K562 (cell line): ENCODE measurements around the gene CMIP. TPM values are rescaled to one million over a fixed set of nuclear protein-coding genes. Genes with fewer than 3 reads are reported as not detected.
A peak's percentile ranks its signal among the peaks of the same experiment; 100 is the strongest.
"Not testable (repeated sequence)": the region's sequence is repeated elsewhere in the genome, so short reads cannot be mapped to it uniquely, and the experiment has no call there.

Experiments
- ATAC-seq: fragments of 200-7000 bp; cut with Tn5 transposase; 3 replicates; pipeline ENCODE4 v1.9.1; 2020; ENCODE audit warnings: moderate library complexity
- BruUV-seq: library from RNA; stranded (reverse); fragments of 400-500 nt; replicated peaks from 2 replicates; lab custom pipeline; 2021; lab: Mats Ljungman, UMichigan
- CTCF ChIA-PET: fragments of 300-600 bp; formaldehyde crosslinking; extraction: SDS; loops from one replicate; lab custom pipeline; 2021; ENCODE audit warnings: low intra/inter-chr PET ratio; lab: Yijun Ruan, JAX
- POLR2A ChIA-PET: fragments of 300-600, 350-650 bp; sonication (Branson Sonifier 250); formaldehyde crosslinking; extraction: SDS; loops from one replicate; lab custom pipeline; 2021; ENCODE audit warnings: antibody characterized with exemption, inconsistent platforms; lab: Yijun Ruan, JAX
- DNase-seq, 4 experiments: peaks; one replicate each; pipeline versions ENCODE4 v3.0.0 to v3.0.0-alpha.2; 2011 to 2018; ENCODE audit warnings: low spot score in 3 of 4, mixed read lengths in 3 of 4; ENCODE audit errors: extremely low read depth in 1 of 4
- FAIRE-seq: peaks from 2 replicates; lab custom pipeline; 2011; peaks lifted over from hg19 to GRCh38; lab: Jason Lieb, UNC
- H2AFZ ChIP-seq: 2 replicates; pipeline ENCODE4 v1.6.0; 2011; ENCODE audit warnings: low read depth, low read length, control low read depth, inconsistent platforms
- H3K27ac ChIP-seq: fragments of 200-600 bp; 3 replicates; pipeline ENCODE4 v1.8.0; 2011; ENCODE audit warnings: low read depth, mild to moderate bottlenecking, control low read depth, inconsistent platforms, low read length, moderate library complexity, mixed read lengths; ENCODE audit errors: extremely low read depth
- H3K27me3 ChIP-seq, 2 experiments: fragments of 300-600 bp in 1 of 2; 2 replicates in 1 of 2; 3 replicates in 1 of 2; pipeline versions ENCODE4 v1.6.0 to v1.8.0; 2011; ENCODE audit warnings: inconsistent platforms in 2 of 2, low read length in 2 of 2, mild to moderate bottlenecking in 1 of 2, mixed read lengths in 1 of 2, moderate library complexity in 1 of 2; ENCODE audit not compliant: control insufficient read depth in 2 of 2, insufficient read depth in 2 of 2
- H3K36me3 ChIP-seq: fragments of 300-600 bp; 3 replicates; pipeline ENCODE4 v1.8.0; 2011; ENCODE audit warnings: mild to moderate bottlenecking, low read length, inconsistent platforms; ENCODE audit not compliant: control insufficient read depth, insufficient read depth
- H3K4me1 ChIP-seq, 2 experiments: fragments of 200-600 bp in 1 of 2; replicated peaks in 1 of 2; 2 replicates in 1 of 2; 3 replicates in 1 of 2; pipeline versions ENCODE4 v1.5.1 to v1.8.0; 2011; ENCODE audit warnings: inconsistent platforms in 2 of 2, low read length in 2 of 2, mild to moderate bottlenecking in 1 of 2, mixed read lengths in 1 of 2, moderate library complexity in 1 of 2; ENCODE audit not compliant: control insufficient read depth in 2 of 2, insufficient read depth in 2 of 2
- H3K4me2 ChIP-seq: 2 replicates; pipeline ENCODE4 v1.6.1; 2011; ENCODE audit warnings: low read length, control low read depth, inconsistent platforms, mixed read lengths; ENCODE audit not compliant: insufficient read depth
- H3K4me3 ChIP-seq: fragments of 200-600 bp; sonication (generic), shearing (Covaris generic); 2 replicates; pipeline ENCODE4 v1.5.1; 2016; ENCODE audit warnings: control low read depth, inconsistent platforms
- H3K79me2 ChIP-seq: fragments of 200-600 bp; 3 replicates; pipeline ENCODE4 v1.8.0; 2011; ENCODE audit warnings: low read length, inconsistent platforms; ENCODE audit not compliant: control insufficient read depth, insufficient read depth
- H3K9ac ChIP-seq, 2 experiments: 2 replicates each; pipeline versions ENCODE4 v1.6.0 to v1.6.1; 2011; ENCODE audit warnings: low read depth in 2 of 2, low read length in 2 of 2, control low read depth in 1 of 2, inconsistent platforms in 1 of 2, mild to moderate bottlenecking in 1 of 2, mixed read lengths in 1 of 2; ENCODE audit not compliant: insufficient read depth in 1 of 2
- H3K9me1 ChIP-seq: one replicate; pipeline ENCODE4 v1.6.0; 2011; ENCODE audit warnings: inconsistent platforms, mild to moderate bottlenecking, low read length, moderate library complexity; ENCODE audit not compliant: control insufficient read depth, insufficient read depth
- H3K9me3 ChIP-seq: replicated peaks from 2 replicates; pipeline ENCODE4 v1.5.1; 2011; ENCODE audit warnings: low read depth, low read length, inconsistent platforms; ENCODE audit not compliant: control insufficient read depth, insufficient read depth
- H4K20me1 ChIP-seq: replicated peaks from 2 replicates; pipeline ENCODE4 v1.6.1; 2011; ENCODE audit warnings: low read length, inconsistent platforms, mixed read lengths; ENCODE audit not compliant: control insufficient read depth, insufficient read depth
- BCOR ChIP-seq: fragments of 450-650 bp; IDR thresholded peaks from 2 replicates; pipeline ENCODE4 v1.6.1; 2016
- KDM1A ChIP-seq, 2 experiments: fragments of 450-650 bp; IDR thresholded peaks; 2 replicates each; pipeline ENCODE4 v1.6.1; 2016; ENCODE audit warnings: mild to moderate bottlenecking in 2 of 2
- ZNF146 ChIP-seq: IDR thresholded peaks from one replicate; pipeline ENCODE4 v1.6.1; 2018; ENCODE audit warnings: missing compliant biosample characterization; ENCODE audit not compliant: unreplicated experiment
- ZNF165 ChIP-seq: fragments of 250-450 bp; sonication (Bioruptor Pico); IDR thresholded peaks from 2 replicates; pipeline ENCODE4 v1.4.0; 2020; ENCODE audit warnings: borderline replicate concordance
- whole genome bisulfite sequencing: fragments of 100-300 bp; shearing (Covaris generic); methylation state at CpG from one replicate; pipeline ENCODE4 v1.1.6; 2016; ENCODE audit warnings: low coverage, mixed read lengths; ENCODE audit not compliant: insufficient coverage; ENCODE audit errors: missing lambda C conversion rate; 5-methylcytosine and 5-hydroxymethylcytosine counted together
- in situ Hi-C: fragments of 300-500 bp; cut with MboI; formaldehyde crosslinking; loops from 4 replicates; pipeline ENCODE4 v1.15.0; 2018; ENCODE audit warnings: inconsistent platforms, mixed read lengths
- intact Hi-C: fragments of 100-400 bp; cut with micrococcal nuclease; formaldehyde crosslinking; loops from 2 replicates; pipeline ENCODE4 v1.14.2; 2022
- polyA plus RNA-seq, 8 experiments: library from polyadenylated mRNA; depleted of rRNA in 4 of 8; stranded (reverse) in 5 of 8; unstranded in 3 of 8; fragments of >200 nt; fragmentation: Nextera tagmentation in 2 of 8; fragmentation: Illumina TruSeq in 1 of 8; extraction: Ambion mirVana in 2 of 8; extraction: Trizol in 1 of 8; gene quantifications; 2 replicates each; pipeline versions ENCODE4 v1.2.1 to v1.2.3, GENCODE V29; 2011 to 2014; ENCODE audit warnings: inconsistent platforms in 1 of 8, missing spikeins in 1 of 8
- total RNA-seq, 7 experiments: library from RNA; depleted of rRNA in 6 of 7; stranded (reverse); fragments of >200 nt in 6 of 7; fragmentation: Illumina TruSeq in 2 of 7; extraction: Trizol in 2 of 7; gene quantifications; 2 replicates each; pipeline versions ENCODE4 v1.2.1 to v1.2.3, GENCODE V29; 2011 to 2021; ENCODE audit warnings: low replicate concordance in 1 of 7

Gene CMIP
- total and polyA plus RNA-seq, 9 of the 15 experiments (the other 6 are each of a cell fraction or from before 2014, with no cell fraction given) = 0.94 to 82.5 (median 10.3) TPM

DNA sequence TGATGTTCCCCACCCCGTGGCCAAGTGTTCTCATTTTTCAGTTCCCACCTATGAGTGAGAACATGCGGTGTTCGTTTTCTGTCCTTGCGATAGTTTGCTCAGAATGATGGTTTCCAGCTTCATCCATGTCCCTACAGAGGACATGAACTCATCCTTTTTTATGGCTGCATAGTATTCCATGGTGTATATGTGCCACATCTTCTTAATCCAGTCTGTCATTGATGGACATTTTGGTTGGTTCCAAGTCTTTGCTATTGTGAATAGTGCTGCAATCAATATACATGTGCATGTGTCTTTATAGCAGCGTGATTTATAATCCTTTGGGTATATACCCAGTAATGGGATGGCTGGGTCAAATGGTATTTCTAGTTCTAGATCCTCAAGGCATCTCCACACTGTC lies 244.2 kb downstream of the CMIP start:
- CTCF ChIA-PET, BruUV-seq, H2AFZ ChIP-seq, H3K4me3 ChIP-seq, H3K9me1 ChIP-seq, POLR2A ChIA-PET, H3K9me3 ChIP-seq, H3K79me2 ChIP-seq, intact Hi-C loops, in situ Hi-C loops, H3K27ac ChIP-seq, FAIRE-seq, H3K27me3 ChIP-seq, DNase-seq, H3K9ac ChIP-seq, ATAC-seq, H3K4me2 ChIP-seq: not testable (repeated sequence)
- H3K4me1 ChIP-seq = peaks cover 0 to 19% of the 10 kb centered on the region in 2 experiments; a peak in 3 of 5 replicates
- H3K36me3 ChIP-seq = peaks cover 58% of the 10 kb centered on the region; the same call in 2 of the 3 replicates
- peak; percentile 45; the same call in 1 of the 2 replicates for TF ChIP-seq BCOR
- TF ChIP-seq ZNF146 = peak; percentile 95
- 0 out of 4 replicates have a peak, but pooled peaks of 1 of the 2 experiments have one; percentile 17 for TF ChIP-seq KDM1A (IDR thresholded peaks at IDR 0.05)
- peaks cover 11% of the 10 kb centered on the region; the same call in 1 of the 2 replicates for H4K20me1 ChIP-seq
- WGBS = 87% methylated on average over 5 of the region's 5 CpGs

DNA sequence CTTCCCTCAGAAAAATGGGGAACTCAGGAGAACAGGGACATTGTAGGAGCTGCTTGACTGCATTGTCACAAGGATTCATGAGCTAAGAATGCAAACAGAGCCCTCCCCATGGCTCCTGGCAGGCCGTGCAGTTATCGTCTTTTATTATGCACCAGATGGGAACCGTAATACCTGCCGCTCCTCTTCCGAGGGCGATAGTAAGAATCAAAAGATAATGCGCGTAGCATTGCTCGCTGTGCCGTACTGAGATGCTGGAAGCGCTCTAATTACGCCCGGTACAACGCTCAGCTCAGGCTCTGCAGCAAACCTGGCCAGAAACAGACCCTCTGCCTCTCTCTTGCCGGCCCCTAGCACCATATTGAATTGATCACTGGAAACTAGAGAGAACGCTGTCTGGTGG lies 247.4 kb downstream of the CMIP start:
- ATAC-seq (no peak), DNase-seq (no peak), FAIRE-seq (no peak)
- WGBS = 99% methylated on average over 16 of the region's 16 CpGs
- no peak overlapping the region for H2AFZ ChIP-seq
- H3K4me1 ChIP-seq = peaks cover 2 to 11% of the 10 kb centered on the region in 2 experiments; a peak in 4 of 5 replicates
- H3K27ac ChIP-seq = no peak overlapping the region
- H3K9ac ChIP-seq = no peak overlapping the region
- ChIA-PET POLR2A (interaction anchor here (0.6 kb wide), 1 partner anchor 381 kb away, joined by 3 read pairs; no protein-coding TSS in a partner anchor), CTCF (no interaction called here)
- H3K4me3 ChIP-seq = no peak overlapping the region
- H3K27me3 ChIP-seq = no peaks in the 10 kb centered on the region
- in situ Hi-C loops = no loop called here
- TF ChIP-seq ZNF165 (CRISPR knock-in tag) = no peak
- H3K9me3 ChIP-seq = no peaks in the 10 kb centered on the region
- H3K36me3 ChIP-seq = peaks cover 65% of the 10 kb centered on the region; the same call in 2 of the 3 replicates
- no TSS peak for BruUV-seq
- intact Hi-C loops = loop anchor here (10.0 kb wide), 1 partner anchor 197 kb away; no protein-coding TSS in a partner anchor
- 0 out of 3 replicates have a peak, but pooled peaks cover 7% of the 10 kb centered on the region for H3K79me2 ChIP-seq
- H3K4me2 ChIP-seq = no peak overlapping the region
- H3K9me1 ChIP-seq = peaks cover 8% of the 10 kb centered on the region
- H4K20me1 ChIP-seq = peaks cover 7% of the 10 kb centered on the region; the same call in 1 of the 2 replicates
